Right lobe of liver (tissue), 6 donors: Measurements from ENCODE around the gene VEGFA. TPM values are rescaled to one million over a fixed set of nuclear protein-coding genes. Genes with fewer than 3 reads are reported as not detected.
A peak's percentile ranks its signal among the peaks of the same experiment; 100 is the strongest.

Experiments
- ATAC-seq, 4 donors: fragments of 200-7000 bp; cut with Tn5 transposase; one replicate each; pipeline ENCODE4 v1.9.1; 2020; ENCODE audit warnings: mild to moderate bottlenecking in 4 of 4, moderate library complexity in 4 of 4
- DNase-seq, 3 donors: peaks; one replicate each; pipeline ENCODE4 v3.0.0-alpha.2; 2020
- H3K27ac ChIP-seq, 3 donors: fragments of 200-600 bp; one replicate each; pipeline ENCODE4 v1.8.0; 2022
- H3K27me3 ChIP-seq, 2 donors: fragments of 200-600 bp; one replicate each; pipeline ENCODE4 v1.8.0; 2022
- H3K36me3 ChIP-seq, 4 donors: fragments of 200-600 bp; sonication (generic) in 1 of 4; one replicate each; pipeline versions ENCODE4 v1.5.1 to v1.8.0; 2017 to 2022; ENCODE audit warnings: control low read depth in 1 of 4
- H3K4me1 ChIP-seq, 4 donors: fragments of 200-600 bp; sonication (generic) in 1 of 4; one replicate each; pipeline versions ENCODE4 v1.5.1 to v1.8.0; 2017 to 2022; ENCODE audit warnings: control low read depth in 1 of 4
- H3K4me3 ChIP-seq, 3 donors: fragments of 200-600 bp; one replicate each; pipeline ENCODE4 v1.8.0; 2022
- H3K9me3 ChIP-seq, 4 donors: fragments of 200-600 bp; sonication (generic) in 1 of 4; one replicate each; pipeline versions ENCODE4 v1.5.1 to v1.8.0; 2017 to 2022; ENCODE audit warnings: control low read depth in 1 of 4
- POLR2A ChIP-seq: fragments of 450-650 bp; IDR thresholded peaks from one replicate; pipeline ENCODE4 v1.6.1; 2017; ENCODE audit warnings: antibody characterized with exemption, mild to moderate bottlenecking
- WGBS: methylation state at CpG from one replicate; pipeline ENCODE4 v1.1.6; 2018; ENCODE audit warnings: low coverage, low lambda C conversion rate; ENCODE audit not compliant: insufficient coverage; ENCODE audit errors: missing lambda C conversion rate; 5-methylcytosine and 5-hydroxymethylcytosine counted together
- intact Hi-C, 2 donors: fragments of 100-400 bp; cut with DNase I; formaldehyde crosslinking; loops; one replicate each; pipeline versions ENCODE4 v1.11.2 to v1.14.1; 2022
- total RNA-seq, 6 experiments: library from RNA; depleted of rRNA in 2 of 6; stranded (reverse); fragments of >200 nt in 2 of 6; fragmentation: NEBNext Ultra II Directional in 3 of 6; extraction: Animal tissue kit (Norgen Biotek cat#: 25700) in 3 of 6; gene quantifications; one replicate each; pipeline versions ENCODE4 v1.1.0 to v1.2.4, GENCODE V29; 2016 to 2023
- TF ChIP-seq, protein P1 (sequence below), 4 donors: fragments of 200-600 bp in 3 of 4; fragments of 450-650 bp in 1 of 4; IDR thresholded peaks; one replicate each; pipeline versions ENCODE4 v1.5.1 to v1.8.0; 2016 to 2022; ENCODE audit warnings: antibody characterized with exemption in 4 of 4, mild to moderate bottlenecking in 2 of 4
- donor health status: DM: no; HTN: yes; CAD: no.
- donor health status: DM: no; HTN: no; CAD: no.
- donor health status: DM: no; HTN: no; CAD: no.
- donor health status: DM: no; HTN: yes; CAD: no.
- donor health status: DM: no; HTN: yes; CAD: no.

Gene VEGFA
- total RNA-seq, 6 experiments from 2014 or later = 91.3 to 571 (median 132) TPM

DNA sequence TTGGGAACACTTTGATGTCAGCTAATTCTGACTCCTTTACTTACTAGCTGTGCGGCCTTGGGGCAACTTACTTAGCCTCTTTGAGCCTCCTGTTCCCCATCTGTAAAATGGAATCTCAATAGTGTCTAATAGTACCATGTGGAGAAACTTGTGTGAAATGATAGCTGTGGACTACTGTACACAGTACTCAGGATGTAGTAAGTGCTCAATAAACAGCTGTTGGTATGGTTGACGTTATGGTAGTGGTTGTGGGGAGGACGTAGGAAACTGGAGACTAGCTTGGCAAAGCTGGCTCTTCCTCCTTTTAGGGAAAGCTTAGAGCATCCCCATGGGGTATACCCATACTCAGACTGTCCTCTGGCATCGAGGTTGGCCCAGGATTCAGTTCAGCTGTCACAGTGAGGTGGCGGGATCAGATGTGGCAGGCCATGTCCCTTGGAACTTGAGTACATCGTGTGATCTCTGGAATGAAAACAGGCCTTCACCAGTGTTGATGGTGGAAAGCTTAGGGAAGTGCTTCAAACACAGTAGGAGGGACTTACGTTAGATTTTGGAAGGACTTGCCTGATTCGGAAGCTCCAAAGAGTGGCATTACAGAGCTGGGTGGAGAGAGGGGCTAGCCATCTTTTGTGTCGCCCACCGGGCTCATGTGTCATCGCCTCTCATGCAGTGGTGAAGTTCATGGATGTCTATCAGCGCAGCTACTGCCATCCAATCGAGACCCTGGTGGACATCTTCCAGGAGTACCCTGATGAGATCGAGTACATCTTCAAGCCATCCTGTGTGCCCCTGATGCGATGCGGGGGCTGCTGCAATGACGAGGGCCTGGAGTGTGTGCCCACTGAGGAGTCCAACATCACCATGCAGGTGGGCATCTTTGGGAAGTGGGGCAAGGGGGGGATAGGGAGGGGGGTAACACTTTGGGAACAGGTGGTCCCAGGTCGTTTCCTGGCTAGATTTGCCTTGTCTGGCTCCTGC lies 7.1 kb downstream of the VEGFA start:
- H3K4me1 ChIP-seq = peaks cover 0 to 32% (median 5%) of the 10 kb centered on the region in 4 donors
- H3K27me3 ChIP-seq = no peaks in the 10 kb centered on the region
- intact Hi-C loops = loop anchor here (10.0 kb wide), 1 partner anchor 48 kb away; no protein-coding TSS in a partner anchor
- DNase-seq (peak in 1 of 3 donors; percentile 43), ATAC-seq (no peak)
- H3K9me3 ChIP-seq = no peaks in the 10 kb centered on the region
- H3K27ac ChIP-seq = peak overlapping the region in 2 of 3 donors; percentile 66 to 94
- TF ChIP-seq POLR2A = no peak
- TF ChIP-seq, protein P1, sequence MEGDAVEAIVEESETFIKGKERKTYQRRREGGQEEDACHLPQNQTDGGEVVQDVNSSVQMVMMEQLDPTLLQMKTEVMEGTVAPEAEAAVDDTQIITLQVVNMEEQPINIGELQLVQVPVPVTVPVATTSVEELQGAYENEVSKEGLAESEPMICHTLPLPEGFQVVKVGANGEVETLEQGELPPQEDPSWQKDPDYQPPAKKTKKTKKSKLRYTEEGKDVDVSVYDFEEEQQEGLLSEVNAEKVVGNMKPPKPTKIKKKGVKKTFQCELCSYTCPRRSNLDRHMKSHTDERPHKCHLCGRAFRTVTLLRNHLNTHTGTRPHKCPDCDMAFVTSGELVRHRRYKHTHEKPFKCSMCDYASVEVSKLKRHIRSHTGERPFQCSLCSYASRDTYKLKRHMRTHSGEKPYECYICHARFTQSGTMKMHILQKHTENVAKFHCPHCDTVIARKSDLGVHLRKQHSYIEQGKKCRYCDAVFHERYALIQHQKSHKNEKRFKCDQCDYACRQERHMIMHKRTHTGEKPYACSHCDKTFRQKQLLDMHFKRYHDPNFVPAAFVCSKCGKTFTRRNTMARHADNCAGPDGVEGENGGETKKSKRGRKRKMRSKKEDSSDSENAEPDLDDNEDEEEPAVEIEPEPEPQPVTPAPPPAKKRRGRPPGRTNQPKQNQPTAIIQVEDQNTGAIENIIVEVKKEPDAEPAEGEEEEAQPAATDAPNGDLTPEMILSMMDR (IDR thresholded peaks at IDR 0.05) = no peak
- H3K36me3 ChIP-seq = peaks cover 0 to 61% (median 49%) of the 10 kb centered on the region in 4 donors
- H3K4me3 ChIP-seq = no peak overlapping the region
- WGBS = 64% methylated on average over 9 of the region's 18 CpGs

DNA sequence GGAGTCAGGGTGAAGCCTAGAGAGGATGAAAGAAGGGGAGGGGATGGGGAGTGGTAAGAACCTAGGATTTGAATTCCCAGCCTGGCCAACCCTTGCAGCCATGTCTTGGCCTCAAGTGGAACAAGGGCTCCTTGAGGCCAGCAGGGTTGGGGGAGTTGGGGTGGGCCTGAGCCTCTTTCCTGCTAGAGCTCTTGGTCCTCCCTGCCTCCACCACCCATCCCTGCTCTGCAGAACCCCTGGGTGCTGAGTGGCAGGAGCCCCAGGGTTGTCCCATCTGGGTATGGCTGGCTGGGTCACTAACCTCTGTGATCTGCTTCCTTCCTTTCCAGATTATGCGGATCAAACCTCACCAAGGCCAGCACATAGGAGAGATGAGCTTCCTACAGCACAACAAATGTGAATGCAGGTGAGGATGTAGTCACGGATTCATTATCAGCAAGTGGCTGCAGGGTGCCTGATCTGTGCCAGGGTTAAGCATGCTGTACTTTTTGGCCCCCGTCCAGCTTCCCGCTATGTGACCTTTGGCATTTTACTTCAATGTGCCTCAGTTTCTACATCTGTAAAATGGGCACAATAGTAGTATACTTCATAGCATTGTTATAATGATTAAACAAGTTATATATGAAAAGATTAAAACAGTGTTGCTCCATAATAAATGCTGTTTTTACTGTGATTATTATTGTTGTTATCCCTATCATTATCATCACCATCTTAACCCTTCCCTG lies 8.3 kb downstream of the VEGFA start:
- WGBS = 6% methylated on average over 2 of the region's 4 CpGs
- peaks cover 5 to 73% (median 50%) of the 10 kb centered on the region in 4 donors for H3K36me3 ChIP-seq
- intact Hi-C loops = loop anchor here (10.0 kb wide), 1 partner anchor 47 kb away; no protein-coding TSS in a partner anchor
- no peak overlapping the region for H3K27ac ChIP-seq
- ATAC-seq (no peak), DNase-seq (peak in 2 of 3 donors; percentile 22 to 44)
- H3K9me3 ChIP-seq = no peaks in the 10 kb centered on the region
- H3K4me1 ChIP-seq = peaks cover 0 to 32% (median 5%) of the 10 kb centered on the region in 4 donors
- no peak overlapping the region for H3K4me3 ChIP-seq
- TF ChIP-seq POLR2A = no peak
- TF ChIP-seq, protein P1 (IDR thresholded peaks at IDR 0.05) = no peak
- H3K27me3 ChIP-seq = no peaks in the 10 kb centered on the region

- 73% methylated on average over 5 of the region's 12 CpGs for WGBS
- Histone ChIP-seq H3K9me3 (no peaks in the 10 kb centered on the region), H3K36me3 (peaks cover 5 to 83% (median 51%) of the 10 kb centered on the region in 4 donors), H3K4me1 (peaks cover 0 to 23% (median 4%) of the 10 kb centered on the region in 4 donors), H3K27ac (no peak overlapping the region), H3K27me3 (no peaks in the 10 kb centered on the region), H3K4me3 (no peak overlapping the region)
- intact Hi-C loops = loop anchor here (10.0 kb wide), 1 partner anchor 46 kb away; no protein-coding TSS in a partner anchor
- no peak for DNase-seq
- ATAC-seq = no peak
- TF ChIP-seq, protein P1 (IDR thresholded peaks at IDR 0.05) = no peak
- no peak for TF ChIP-seq POLR2A
These were observed 9.2 kb downstream of the VEGFA start for GRCh38 chr6:43778976-43779851.

DNA sequence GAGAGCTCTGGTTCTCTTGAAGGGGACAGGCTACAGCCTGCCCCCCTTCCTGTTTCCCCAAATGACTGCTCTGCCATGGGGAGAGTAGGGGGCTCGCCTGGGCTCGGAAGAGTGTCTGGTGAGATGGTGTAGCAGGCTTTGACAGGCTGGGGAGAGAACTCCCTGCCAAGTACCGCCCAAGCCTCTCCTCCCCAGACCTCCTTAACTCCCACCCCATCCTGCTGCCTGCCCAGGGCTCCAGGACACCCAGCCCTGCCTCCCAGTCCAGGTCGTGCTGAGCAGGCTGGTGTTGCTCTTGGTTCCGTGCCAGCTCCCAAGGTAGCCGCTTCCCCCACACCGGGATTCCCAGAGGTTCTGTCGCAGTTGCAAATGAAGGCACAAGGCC lies 9.8 kb downstream of the VEGFA start:
- Histone ChIP-seq H3K27me3 (no peaks in the 10 kb centered on the region), H3K4me3 (no peak overlapping the region), H3K27ac (no peak overlapping the region), H3K9me3 (no peaks in the 10 kb centered on the region), H3K36me3 (peaks cover 8 to 89% (median 54%) of the 10 kb centered on the region in 4 donors), H3K4me1 (peaks cover 0 to 17% (median 1%) of the 10 kb centered on the region in 4 donors)
- peak; percentile 9 to 29 (median 18) for ATAC-seq
- TF ChIP-seq, protein P1 (IDR thresholded peaks at IDR 0.05) = no peak
- TF ChIP-seq POLR2A = no peak
- intact Hi-C loops = loop anchor here (10.0 kb wide), 1 partner anchor 45 kb away; no protein-coding TSS in a partner anchor
- peak in 1 of 3 donors; percentile 61 for DNase-seq
- no CpG with 5 or more reads among the region's 8 CpGs for WGBS
